Lower leg skin (tissue), 3 donors: ENCODE results near the gene COL4A4.

Experiments
- CTCF ChIP-seq, 3 donors: fragments of 450-650 bp; IDR thresholded peaks; one replicate each; pipeline ENCODE4 v1.5.1; 2016; ENCODE audit warnings: antibody characterized with exemption in 3 of 3, mild to moderate bottlenecking in 3 of 3, moderate library complexity in 2 of 3
- POLR2A ChIP-seq, 2 donors: fragments of 450-650 bp; IDR thresholded peaks; one replicate each; pipeline ENCODE4 v1.6.1; 2016 to 2017; ENCODE audit warnings: antibody characterized with exemption in 2 of 2, mild to moderate bottlenecking in 1 of 2, moderate library complexity in 1 of 2

DNA sequence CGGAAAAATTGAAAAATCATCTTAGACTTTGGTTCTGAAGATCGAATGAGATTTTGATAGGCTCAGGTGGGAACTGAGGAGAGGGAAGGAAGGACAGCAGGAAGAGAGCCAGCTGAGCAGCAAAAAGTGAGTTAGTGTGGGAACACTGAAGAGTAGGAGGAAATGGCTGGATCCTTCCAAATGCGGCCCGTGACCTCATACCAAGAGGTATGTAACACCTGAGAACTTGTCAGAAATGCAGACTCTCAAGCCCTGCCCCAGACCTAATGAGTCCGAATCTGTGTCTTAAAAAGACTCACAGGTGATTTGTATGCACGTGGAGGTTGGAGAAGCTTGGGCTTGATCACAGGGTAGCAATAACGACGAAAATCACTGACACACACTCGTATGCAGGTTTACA, 42.4 kb upstream of the COL4A4 start:
- TF ChIP-seq CTCF (IDR thresholded peaks at IDR 0.05) (no peak), POLR2A (IDR thresholded peaks at IDR 0.05) (no peak)
